ENCODE data around the gene DPF1. TPM values are rescaled to one million over a fixed set of nuclear protein-coding genes. Genes with fewer than 3 reads are reported as not detected.

DPF1 gene
- total RNA-seq, 1 donor from 2014 or later, result not detected

GRCh38 chr19:38206928-38207327, 17.1 kb downstream of the DPF1 start:
- no peak for ATAC-seq (ENCODE audit: poor library complexity)
- DNase-seq, result no peak
- intact Hi-C loops (cut with DNase I), result no loop called here

GRCh38 chr19:38206006-38206745, 17.8 kb downstream of the DPF1 start:
- DNase-seq, result no peak
- no peak for ATAC-seq (ENCODE audit: poor library complexity)
- intact Hi-C loops (cut with DNase I), result no loop called here

- intact Hi-C loops (cut with DNase I), result no loop called here
- no peak for ATAC-seq (ENCODE audit: poor library complexity)
- no peak for DNase-seq
These were observed 19.3 kb downstream of the DPF1 start for GRCh38 chr19:38204728-38205127.

- intact Hi-C loops (cut with DNase I), result no loop called here
- DNase-seq, result no peak
- ATAC-seq (ENCODE audit: poor library complexity), result peak; percentile 43
These were observed 19.9 kb downstream of the DPF1 start for GRCh38 chr19:38204096-38204495.

DNA sequence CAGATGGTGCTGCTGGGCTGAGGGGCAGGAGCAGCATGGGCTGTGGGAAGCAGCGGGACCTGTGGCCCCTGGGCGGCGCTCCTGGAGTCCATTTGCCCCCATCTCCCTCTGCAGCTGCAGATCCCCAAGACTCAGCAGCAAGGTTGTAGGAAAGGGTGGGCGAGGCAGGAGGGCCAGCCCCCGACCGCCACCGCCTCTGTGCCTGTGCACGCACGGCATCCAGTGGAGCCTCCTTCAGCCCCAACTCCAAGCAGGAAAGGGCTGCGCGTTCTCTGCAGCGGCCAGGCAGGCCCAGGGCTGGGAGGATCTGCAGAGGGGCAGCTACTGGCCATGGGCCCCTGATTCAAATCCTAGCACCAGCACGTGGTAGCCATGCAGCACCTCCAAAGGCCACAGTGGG, 20.8 kb downstream of the DPF1 start:
- ATAC-seq (ENCODE audit: poor library complexity) (no peak), DNase-seq (no peak)
- intact Hi-C loops (cut with DNase I), result no loop called here

- intact Hi-C loops (cut with DNase I), result no loop called here
- DNase-seq (no peak), ATAC-seq (ENCODE audit: poor library complexity) (no peak)
These were observed 21.5 kb downstream of the DPF1 start for GRCh38 chr19:38202504-38202903.

- no peak for DNase-seq
- no peak for ATAC-seq (ENCODE audit: poor library complexity)
- intact Hi-C loops (cut with DNase I), result no loop called here
These were observed 22.3 kb downstream of the DPF1 start for GRCh38 chr19:38201731-38202130.

- ATAC-seq (ENCODE audit: poor library complexity) (no peak), DNase-seq (no peak)
- intact Hi-C loops (cut with DNase I), result no loop called here
These were observed 24.7 kb downstream of the DPF1 start for GRCh38 chr19:38199340-38199739.

DNA sequence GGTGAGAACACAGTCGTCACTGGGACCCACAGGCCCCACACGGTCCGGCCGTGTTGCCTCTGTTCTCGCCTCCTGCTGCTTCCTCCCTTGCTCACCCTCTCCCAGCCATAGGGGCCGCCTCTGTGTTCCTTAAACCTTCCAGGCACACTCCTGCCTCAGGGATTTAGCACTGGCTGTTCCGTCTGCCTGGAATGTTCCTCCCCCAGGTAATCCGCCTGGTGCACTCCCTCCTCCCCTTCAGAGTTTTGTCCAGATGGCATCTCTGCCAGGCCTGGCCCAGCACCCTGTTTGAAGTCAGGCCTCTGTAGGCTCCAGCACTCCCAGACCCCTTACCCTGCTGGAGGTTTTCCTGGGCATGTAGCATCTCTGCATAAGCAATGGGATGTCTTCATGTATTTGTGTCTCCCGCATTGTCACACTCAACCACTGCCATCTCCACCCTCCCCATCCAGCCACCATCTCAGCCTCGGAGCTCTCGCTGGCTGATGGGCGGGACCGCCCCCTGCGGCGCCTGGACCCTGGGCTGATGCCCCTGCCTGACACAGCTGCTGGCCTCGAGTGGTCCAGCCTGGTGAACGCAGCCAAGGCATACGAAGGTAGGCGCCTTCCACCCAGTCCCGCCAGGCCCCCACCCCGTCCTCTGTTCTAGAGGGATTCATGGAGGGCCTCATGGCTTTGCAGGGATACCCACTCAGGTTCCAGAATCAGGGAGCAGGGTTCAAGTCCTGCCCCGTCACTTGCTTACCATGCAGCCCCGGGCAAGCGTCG, 25.9 kb downstream of the DPF1 start:
- DNase-seq (no peak), ATAC-seq (ENCODE audit: poor library complexity) (no peak)
- intact Hi-C loops (cut with DNase I), result no loop called here

- ATAC-seq (ENCODE audit: poor library complexity), result no peak
- intact Hi-C loops (cut with DNase I), result no loop called here
- DNase-seq, result no peak
These were observed 26.9 kb downstream of the DPF1 start for GRCh38 chr19:38196948-38197656.

DNA sequence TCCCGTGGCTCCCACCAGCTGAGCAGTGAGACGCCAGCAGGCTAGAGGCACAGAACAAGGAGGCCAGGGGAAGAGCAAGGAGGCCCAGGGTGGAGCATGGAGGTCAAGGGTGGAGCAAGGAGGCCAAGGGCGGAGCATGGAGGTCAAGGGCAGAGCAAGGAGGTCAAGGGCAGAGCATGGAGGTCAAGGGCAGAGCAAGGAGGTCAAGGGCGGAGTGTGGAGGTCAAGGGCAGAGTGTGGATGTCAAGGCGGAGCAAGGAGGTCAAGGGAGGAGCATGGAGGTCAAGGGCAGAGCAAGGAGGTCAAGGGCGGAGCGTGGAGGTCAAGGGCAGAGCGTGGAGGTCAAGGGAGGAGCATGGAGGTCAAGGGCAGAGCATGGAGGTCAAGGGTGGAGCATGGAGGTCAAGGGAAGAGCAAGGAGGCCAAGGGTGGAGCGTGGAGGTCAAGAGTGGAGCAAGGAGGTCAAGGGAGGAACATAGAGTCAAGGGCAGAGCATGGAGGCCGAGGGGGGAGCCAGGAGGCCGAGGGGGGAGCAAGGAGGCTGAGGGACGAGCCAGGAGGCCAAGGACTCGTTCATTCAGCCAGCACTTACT, 27.7 kb downstream of the DPF1 start:
- DNase-seq (no peak), ATAC-seq (ENCODE audit: poor library complexity) (no peak)
- intact Hi-C loops (cut with DNase I), result no loop called here

DNA sequence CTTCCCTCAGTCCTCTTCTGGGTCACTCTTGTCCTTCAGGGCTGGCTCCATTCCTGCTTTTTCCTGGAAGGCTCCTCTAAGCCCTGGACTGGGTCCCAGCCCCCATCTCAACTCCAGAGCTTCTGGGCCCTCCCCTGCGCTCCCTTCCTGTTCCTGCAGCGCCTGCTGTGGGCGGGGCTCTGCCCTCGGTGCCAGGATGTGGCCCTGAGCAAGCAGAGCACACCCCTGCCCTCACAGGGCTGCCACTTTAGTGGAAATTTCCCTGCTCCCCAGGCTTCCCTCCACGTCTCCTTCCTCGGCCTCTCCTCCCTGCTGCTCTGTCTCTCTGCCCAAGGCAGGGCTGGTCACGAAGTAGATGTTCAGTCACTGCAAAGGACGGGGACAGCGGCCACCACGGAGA, 28.8 kb downstream of the DPF1 start:
- ATAC-seq (ENCODE audit: poor library complexity) (no peak), DNase-seq (no peak)
- intact Hi-C loops (cut with DNase I), result no loop called here

GRCh38 chr19:38194061-38194701, 29.8 kb downstream of the DPF1 start:
- no peak for DNase-seq
- ATAC-seq (ENCODE audit: poor library complexity), result no peak
- intact Hi-C loops (cut with DNase I), result no loop called here

- intact Hi-C loops (cut with DNase I), result no loop called here
- ATAC-seq (ENCODE audit: poor library complexity), result no peak
These were observed 30.6 kb downstream of the DPF1 start for GRCh38 chr19:38193445-38193844.

DNA sequence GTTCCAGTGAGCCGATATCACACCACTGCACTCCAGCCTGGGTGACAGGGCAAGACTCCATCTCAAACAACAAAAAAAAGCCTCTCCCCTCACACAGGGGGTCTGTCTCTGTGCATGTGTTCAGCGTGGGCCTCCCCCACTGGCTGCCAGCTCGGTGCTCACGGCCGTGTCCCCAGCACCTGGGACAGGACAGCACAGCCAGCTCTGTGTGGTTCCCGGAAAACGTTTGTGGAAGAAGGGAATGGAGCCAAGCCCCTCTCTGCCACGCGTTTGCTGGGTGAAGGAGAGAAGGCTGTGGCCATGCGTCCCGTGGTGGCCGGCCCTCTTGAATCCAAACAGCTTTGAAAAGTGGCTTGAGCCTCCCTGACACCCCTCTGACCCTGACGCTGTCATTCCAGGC, 32.3 kb downstream of the DPF1 start:
- intact Hi-C loops (cut with DNase I), result no loop called here
- no peak for DNase-seq

More at GRCh38 chr19:38193445-38193844, 30.6 kb downstream of the DPF1 start:
- DNase-seq, result no peak

DNA sequence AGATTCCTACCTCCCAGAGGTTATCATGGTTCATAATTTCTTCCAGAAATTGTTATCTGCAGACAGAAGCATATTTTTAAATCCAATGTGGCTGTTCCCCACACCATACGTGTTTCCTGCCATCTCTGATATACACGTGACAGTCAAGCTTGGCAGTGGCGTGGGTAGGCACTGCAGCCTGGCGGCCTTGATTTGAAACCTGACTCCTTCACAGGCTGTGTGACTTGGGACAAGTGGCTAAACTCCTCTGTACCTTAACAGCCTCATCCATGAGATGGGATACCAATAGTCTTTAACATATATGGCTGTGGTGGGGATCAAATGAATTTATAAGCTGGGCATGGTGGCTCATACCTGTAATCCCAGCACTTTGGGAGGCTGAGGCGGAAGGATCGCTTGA, 33.2 kb downstream of the DPF1 start:
- intact Hi-C loops (cut with DNase I), result no loop called here
- ATAC-seq (ENCODE audit: poor library complexity) (no peak), DNase-seq (no peak)

More for the DNA sequence above, 32.3 kb downstream of the DPF1 start:
- ATAC-seq (ENCODE audit: poor library complexity), result no peak

- intact Hi-C loops (cut with DNase I), result no loop called here
- no peak for ATAC-seq (ENCODE audit: poor library complexity)
These were observed 34.0 kb downstream of the DPF1 start for GRCh38 chr19:38190061-38190460.

GRCh38 chr19:38185562-38185961, 38.5 kb downstream of the DPF1 start:
- DNase-seq (no peak), ATAC-seq (ENCODE audit: poor library complexity) (no peak)
- intact Hi-C loops (cut with DNase I), result no loop called here

More at GRCh38 chr19:38190061-38190460, 34.0 kb downstream of the DPF1 start:
- no peak for DNase-seq

- intact Hi-C loops (cut with DNase I), result no loop called here
- DNase-seq (no peak), ATAC-seq (ENCODE audit: poor library complexity) (peak; percentile 25)
These were observed 39.2 kb downstream of the DPF1 start for GRCh38 chr19:38184815-38185214.
